Measurements from ENCODE around the gene KHNYN. TPM values are rescaled to one million over a fixed set of nuclear protein-coding genes. Genes with fewer than 3 reads are reported as not detected.

KHNYN gene
- total and polyA plus RNA-seq, 2 of the 8 experiments (the other 6 are each of a cell fraction or from before 2014, with no cell fraction given): 7.6 to 22.3 TPM

DNA sequence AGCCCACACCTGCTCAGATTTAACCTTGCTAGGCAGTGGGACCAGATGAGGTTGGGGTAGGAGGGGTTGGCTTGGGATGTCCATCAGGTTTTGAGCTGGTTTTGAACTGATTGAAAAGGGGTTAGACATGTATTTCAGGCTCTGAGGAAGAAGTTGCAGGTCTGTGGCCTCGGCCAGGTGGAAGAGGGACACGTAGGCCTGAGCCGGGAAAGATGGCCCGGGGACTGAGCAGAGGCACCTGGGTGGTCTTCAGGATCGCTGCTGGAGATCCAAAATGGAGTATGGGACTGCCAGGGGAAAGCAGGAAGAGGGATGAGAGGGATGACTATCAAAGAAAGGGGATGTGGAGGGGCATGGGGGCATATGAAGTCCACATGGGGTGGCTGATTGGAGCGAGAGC is 23.3 kb upstream of the KHNYN start (continued):
- TF ChIP-seq, protein P1, sequence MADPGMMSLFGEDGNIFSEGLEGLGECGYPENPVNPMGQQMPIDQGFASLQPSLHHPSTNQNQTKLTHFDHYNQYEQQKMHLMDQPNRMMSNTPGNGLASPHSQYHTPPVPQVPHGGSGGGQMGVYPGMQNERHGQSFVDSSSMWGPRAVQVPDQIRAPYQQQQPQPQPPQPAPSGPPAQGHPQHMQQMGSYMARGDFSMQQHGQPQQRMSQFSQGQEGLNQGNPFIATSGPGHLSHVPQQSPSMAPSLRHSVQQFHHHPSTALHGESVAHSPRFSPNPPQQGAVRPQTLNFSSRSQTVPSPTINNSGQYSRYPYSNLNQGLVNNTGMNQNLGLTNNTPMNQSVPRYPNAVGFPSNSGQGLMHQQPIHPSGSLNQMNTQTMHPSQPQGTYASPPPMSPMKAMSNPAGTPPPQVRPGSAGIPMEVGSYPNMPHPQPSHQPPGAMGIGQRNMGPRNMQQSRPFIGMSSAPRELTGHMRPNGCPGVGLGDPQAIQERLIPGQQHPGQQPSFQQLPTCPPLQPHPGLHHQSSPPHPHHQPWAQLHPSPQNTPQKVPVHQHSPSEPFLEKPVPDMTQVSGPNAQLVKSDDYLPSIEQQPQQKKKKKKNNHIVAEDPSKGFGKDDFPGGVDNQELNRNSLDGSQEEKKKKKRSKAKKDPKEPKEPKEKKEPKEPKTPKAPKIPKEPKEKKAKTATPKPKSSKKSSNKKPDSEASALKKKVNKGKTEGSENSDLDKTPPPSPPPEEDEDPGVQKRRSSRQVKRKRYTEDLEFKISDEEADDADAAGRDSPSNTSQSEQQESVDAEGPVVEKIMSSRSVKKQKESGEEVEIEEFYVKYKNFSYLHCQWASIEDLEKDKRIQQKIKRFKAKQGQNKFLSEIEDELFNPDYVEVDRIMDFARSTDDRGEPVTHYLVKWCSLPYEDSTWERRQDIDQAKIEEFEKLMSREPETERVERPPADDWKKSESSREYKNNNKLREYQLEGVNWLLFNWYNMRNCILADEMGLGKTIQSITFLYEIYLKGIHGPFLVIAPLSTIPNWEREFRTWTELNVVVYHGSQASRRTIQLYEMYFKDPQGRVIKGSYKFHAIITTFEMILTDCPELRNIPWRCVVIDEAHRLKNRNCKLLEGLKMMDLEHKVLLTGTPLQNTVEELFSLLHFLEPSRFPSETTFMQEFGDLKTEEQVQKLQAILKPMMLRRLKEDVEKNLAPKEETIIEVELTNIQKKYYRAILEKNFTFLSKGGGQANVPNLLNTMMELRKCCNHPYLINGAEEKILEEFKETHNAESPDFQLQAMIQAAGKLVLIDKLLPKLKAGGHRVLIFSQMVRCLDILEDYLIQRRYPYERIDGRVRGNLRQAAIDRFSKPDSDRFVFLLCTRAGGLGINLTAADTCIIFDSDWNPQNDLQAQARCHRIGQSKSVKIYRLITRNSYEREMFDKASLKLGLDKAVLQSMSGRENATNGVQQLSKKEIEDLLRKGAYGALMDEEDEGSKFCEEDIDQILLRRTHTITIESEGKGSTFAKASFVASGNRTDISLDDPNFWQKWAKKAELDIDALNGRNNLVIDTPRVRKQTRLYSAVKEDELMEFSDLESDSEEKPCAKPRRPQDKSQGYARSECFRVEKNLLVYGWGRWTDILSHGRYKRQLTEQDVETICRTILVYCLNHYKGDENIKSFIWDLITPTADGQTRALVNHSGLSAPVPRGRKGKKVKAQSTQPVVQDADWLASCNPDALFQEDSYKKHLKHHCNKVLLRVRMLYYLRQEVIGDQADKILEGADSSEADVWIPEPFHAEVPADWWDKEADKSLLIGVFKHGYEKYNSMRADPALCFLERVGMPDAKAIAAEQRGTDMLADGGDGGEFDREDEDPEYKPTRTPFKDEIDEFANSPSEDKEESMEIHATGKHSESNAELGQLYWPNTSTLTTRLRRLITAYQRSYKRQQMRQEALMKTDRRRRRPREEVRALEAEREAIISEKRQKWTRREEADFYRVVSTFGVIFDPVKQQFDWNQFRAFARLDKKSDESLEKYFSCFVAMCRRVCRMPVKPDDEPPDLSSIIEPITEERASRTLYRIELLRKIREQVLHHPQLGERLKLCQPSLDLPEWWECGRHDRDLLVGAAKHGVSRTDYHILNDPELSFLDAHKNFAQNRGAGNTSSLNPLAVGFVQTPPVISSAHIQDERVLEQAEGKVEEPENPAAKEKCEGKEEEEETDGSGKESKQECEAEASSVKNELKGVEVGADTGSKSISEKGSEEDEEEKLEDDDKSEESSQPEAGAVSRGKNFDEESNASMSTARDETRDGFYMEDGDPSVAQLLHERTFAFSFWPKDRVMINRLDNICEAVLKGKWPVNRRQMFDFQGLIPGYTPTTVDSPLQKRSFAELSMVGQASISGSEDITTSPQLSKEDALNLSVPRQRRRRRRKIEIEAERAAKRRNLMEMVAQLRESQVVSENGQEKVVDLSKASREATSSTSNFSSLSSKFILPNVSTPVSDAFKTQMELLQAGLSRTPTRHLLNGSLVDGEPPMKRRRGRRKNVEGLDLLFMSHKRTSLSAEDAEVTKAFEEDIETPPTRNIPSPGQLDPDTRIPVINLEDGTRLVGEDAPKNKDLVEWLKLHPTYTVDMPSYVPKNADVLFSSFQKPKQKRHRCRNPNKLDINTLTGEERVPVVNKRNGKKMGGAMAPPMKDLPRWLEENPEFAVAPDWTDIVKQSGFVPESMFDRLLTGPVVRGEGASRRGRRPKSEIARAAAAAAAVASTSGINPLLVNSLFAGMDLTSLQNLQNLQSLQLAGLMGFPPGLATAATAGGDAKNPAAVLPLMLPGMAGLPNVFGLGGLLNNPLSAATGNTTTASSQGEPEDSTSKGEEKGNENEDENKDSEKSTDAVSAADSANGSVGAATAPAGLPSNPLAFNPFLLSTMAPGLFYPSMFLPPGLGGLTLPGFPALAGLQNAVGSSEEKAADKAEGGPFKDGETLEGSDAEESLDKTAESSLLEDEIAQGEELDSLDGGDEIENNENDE (IDR thresholded peaks at IDR 0.05; ENCODE audit: insufficient replicate concordance, low read length): no peak
- TF ChIP-seq TEAD4 (IDR thresholded peaks at IDR 0.05; ENCODE audit: low read depth, low read length) (no peak), POU5F1 (IDR thresholded peaks at IDR 0.05; ENCODE audit: low read depth, low read length) (no peak), JUN (IDR thresholded peaks at IDR 0.05; ENCODE audit: low read depth, low read length) (no peak), RFX5 (IDR thresholded peaks at IDR 0.05; ENCODE audit: borderline replicate concordance, low read depth, low read length) (no peak), ASH2L (IDR thresholded peaks at IDR 0.05; ENCODE audit: low read length) (no peak), GTF2F1 (IDR thresholded peaks at IDR 0.05; ENCODE audit: borderline replicate concordance, low read depth, low read length) (no peak), CREB1 (IDR thresholded peaks at IDR 0.05) (no peak), HDAC2 (IDR thresholded peaks at IDR 0.05; ENCODE audit: borderline replicate concordance in 1 of 2, low read depth in 2 of 2, low read length in 2 of 2) (no peak), CEBPB (IDR thresholded peaks at IDR 0.05; ENCODE audit: low read depth, low read length) (no peak), HDAC6 (IDR thresholded peaks at IDR 0.05; ENCODE audit: low read depth, low read length) (no peak), BCL11A (IDR thresholded peaks at IDR 0.05; ENCODE audit: low read depth in 2 of 2, low read length in 2 of 2) (no peak), TAF7 (optimal IDR thresholded peaks at IDR 0.05; ENCODE audit: borderline replicate concordance, low read depth, low read length) (no peak)
